ENCODE measurements around the gene ZNF512B.
"Not testable (repeated sequence)": the region's sequence is repeated elsewhere in the genome, so short reads cannot be mapped to it uniquely, and the experiment has no call there.

Gene ZNF512B

DNA sequence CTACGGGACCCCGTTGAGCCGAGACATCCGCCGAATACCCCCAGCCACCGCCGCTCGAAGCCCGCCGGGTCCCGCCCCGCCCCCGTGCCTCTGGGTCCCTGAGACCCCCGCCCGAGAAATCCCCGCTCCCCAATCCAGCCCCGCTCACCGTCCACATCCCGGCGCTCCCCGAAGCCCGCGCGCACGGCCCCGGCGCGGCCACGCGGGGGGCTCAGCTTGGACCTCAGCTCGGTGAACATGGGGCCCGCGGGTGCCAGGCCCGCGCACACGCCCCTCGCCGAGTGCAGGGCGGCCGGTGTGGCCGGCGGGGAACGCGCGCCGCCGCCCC is 9.5 kb upstream of the ZNF512B start:
- Histone ChIP-seq H2AFZ (ENCODE audit: low read depth) (peak overlapping the region; percentile 88), H3K4me2 (peak overlapping the region; percentile 92), H4K20me1 (ENCODE audit: insufficient read depth) (no peaks in the 10 kb centered on the region), H3K36me3 (ENCODE audit: insufficient read depth) (no peaks in the 10 kb centered on the region), H3K4me1 (ENCODE audit: low read depth, poor library complexity, severe bottlenecking) (peaks cover 30% of the 10 kb centered on the region), H3K9ac (peak overlapping the region; percentile 48; the same call in 1 of the 2 replicates), H3K4me3 (IDR thresholded peaks at IDR 0.05; ENCODE audit: insufficient read depth, low read depth, low read length) (no peak overlapping the region), H3K27ac (peak overlapping the region; percentile 20), H3K27me3 (ENCODE audit: insufficient read depth, low read depth) (no peaks in the 10 kb centered on the region), H3K79me2 (ENCODE audit: insufficient read depth, low read depth) (peaks cover 28% of the 10 kb centered on the region)
- TF ChIP-seq, protein P1, sequence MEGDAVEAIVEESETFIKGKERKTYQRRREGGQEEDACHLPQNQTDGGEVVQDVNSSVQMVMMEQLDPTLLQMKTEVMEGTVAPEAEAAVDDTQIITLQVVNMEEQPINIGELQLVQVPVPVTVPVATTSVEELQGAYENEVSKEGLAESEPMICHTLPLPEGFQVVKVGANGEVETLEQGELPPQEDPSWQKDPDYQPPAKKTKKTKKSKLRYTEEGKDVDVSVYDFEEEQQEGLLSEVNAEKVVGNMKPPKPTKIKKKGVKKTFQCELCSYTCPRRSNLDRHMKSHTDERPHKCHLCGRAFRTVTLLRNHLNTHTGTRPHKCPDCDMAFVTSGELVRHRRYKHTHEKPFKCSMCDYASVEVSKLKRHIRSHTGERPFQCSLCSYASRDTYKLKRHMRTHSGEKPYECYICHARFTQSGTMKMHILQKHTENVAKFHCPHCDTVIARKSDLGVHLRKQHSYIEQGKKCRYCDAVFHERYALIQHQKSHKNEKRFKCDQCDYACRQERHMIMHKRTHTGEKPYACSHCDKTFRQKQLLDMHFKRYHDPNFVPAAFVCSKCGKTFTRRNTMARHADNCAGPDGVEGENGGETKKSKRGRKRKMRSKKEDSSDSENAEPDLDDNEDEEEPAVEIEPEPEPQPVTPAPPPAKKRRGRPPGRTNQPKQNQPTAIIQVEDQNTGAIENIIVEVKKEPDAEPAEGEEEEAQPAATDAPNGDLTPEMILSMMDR (conservative IDR thresholded peaks at IDR 0.05; ENCODE audit: low read depth, low read length), result no peak

DNA sequence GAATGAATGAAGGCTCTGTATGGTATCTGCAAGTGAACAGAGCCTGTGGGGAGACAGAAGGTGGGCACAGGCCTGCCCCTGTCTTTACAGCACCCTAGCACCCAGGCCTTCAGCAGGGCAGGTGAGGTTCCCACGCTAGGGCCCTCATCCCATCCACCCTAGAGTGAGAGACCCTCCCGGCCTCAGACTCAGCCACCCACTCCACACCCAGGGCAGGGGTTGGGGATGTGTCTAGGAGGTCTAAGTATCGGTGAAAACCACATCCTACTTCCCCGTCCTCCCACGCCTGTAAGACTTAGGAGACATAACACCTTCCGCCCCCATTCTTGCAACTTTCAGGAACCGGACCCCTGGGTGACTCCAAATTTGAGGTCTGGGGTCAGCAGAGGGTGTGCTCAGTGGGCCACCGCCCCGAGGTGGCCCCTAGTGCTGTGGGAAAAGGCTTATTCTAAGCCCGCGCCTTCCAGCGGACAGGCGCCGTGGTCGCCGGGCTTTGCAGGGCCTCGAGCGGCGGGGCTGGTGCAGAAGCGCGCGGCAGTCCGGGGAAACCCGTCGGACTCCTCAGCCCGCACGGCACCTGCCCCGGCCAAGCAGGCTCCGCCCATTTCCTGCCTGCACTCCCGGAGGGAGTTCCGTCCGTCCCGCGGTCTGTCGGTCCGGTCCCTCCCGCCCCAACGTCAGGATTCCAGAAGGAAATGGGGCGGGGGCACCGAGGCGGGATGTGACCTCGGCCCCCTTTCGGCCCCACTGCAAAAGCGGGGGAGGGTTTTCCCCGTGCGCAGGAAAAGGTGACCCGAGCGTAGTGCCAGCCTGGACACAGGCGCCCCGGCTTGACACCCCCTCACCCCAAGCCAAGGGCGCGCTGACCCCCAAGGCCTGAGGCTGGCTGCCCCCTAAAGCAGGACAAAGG is 8.8 kb upstream of the ZNF512B start:
- TF ChIP-seq, protein P1 (conservative IDR thresholded peaks at IDR 0.05; ENCODE audit: low read depth, low read length), result no peak
- Histone ChIP-seq H3K4me2 (peak overlapping the region; percentile 92), H3K27me3 (ENCODE audit: insufficient read depth, low read depth) (no peaks in the 10 kb centered on the region), H3K27ac (peak overlapping the region; percentile 20), H3K36me3 (ENCODE audit: insufficient read depth) (no peaks in the 10 kb centered on the region), H3K4me3 (IDR thresholded peaks at IDR 0.05; ENCODE audit: insufficient read depth, low read depth, low read length) (no peak overlapping the region), H2AFZ (ENCODE audit: low read depth) (peak overlapping the region; percentile 88), H4K20me1 (ENCODE audit: insufficient read depth) (no peaks in the 10 kb centered on the region), H3K4me1 (ENCODE audit: low read depth, poor library complexity, severe bottlenecking) (peaks cover 35% of the 10 kb centered on the region), H3K79me2 (ENCODE audit: insufficient read depth, low read depth) (peaks cover 25% of the 10 kb centered on the region), H3K9ac (peak overlapping the region; percentile 48; the same call in 1 of the 2 replicates)

DNA sequence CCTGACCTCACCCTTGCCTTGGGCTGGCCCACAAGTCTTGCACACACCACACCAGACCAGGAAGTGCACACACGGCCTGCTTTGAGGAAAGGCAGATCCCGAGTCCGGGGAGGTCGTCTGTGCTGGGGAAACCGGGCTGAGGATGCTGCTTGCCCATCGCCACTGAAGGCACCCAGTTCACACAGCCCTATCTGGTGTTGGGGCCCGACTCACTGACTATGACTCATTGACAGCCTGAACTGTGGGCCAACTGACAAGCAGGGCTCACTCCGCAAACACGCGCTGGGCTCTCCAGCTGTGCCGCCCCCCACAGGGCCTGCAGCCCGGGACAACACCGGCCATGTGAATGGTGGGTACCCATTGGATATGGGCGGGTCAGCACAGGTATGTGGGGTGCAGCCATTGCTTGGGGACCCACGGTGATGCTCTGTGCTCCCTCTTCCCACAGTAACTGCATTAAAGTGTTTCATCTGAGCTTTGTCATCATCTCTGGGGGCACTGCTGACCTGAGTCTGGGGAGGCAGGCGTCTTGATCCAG is 8.1 kb upstream of the ZNF512B start:
- no peaks in the 10 kb centered on the region for H4K20me1 ChIP-seq (ENCODE audit: insufficient read depth)
- H3K4me3 ChIP-seq (IDR thresholded peaks at IDR 0.05; ENCODE audit: insufficient read depth, low read depth, low read length), result no peak overlapping the region
- no peaks in the 10 kb centered on the region for H3K36me3 ChIP-seq (ENCODE audit: insufficient read depth)
- TF ChIP-seq, protein P1 (conservative IDR thresholded peaks at IDR 0.05; ENCODE audit: low read depth, low read length), result no peak
- H2AFZ ChIP-seq (ENCODE audit: low read depth), result no peak overlapping the region
- no peak overlapping the region for H3K27ac ChIP-seq
- peaks cover 38% of the 10 kb centered on the region for H3K4me1 ChIP-seq (ENCODE audit: low read depth, poor library complexity, severe bottlenecking)
- peaks cover 18% of the 10 kb centered on the region for H3K79me2 ChIP-seq (ENCODE audit: insufficient read depth, low read depth)
- H3K27me3 ChIP-seq (ENCODE audit: insufficient read depth, low read depth), result no peaks in the 10 kb centered on the region
- no peak overlapping the region for H3K9ac ChIP-seq
- peak overlapping the region; percentile 92; the same call in 1 of the 2 replicates for H3K4me2 ChIP-seq

DNA sequence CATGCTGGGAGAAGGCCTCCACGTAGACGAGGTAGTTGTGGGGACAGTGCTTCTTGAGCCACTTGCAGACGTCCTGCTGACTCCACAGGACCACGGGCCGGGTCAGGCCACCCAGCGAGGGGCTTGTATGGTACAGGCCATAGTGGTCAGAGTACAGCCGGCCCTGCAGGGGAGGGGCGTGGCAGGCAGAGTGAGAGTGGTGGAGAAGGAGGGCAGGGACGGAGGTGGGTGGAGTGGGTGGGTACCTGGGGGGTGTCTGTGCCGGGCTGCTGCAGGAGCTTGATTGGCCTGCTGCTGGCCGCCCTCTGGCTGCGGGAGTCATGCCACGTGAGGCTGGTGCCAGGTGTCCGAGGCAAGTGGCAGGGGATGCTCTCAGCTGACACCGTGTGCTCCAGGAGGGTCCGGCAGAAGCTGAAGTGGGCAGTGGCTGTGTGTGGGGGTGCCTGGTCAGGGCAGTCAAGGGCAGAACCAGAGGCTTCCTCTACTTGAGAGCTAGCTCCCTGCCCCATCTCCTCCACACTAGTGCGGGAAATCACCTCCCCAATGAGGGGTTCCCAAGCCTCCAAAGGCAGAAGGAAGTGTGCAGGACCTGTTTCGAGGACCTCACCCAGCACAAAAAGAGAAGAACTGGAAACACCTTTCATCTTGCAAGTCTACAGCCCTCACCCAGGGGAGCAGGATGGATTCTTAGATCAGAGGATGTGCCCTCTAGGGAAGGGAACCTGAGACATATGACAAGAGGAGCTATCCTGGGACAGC is 7.4 kb upstream of the ZNF512B start:
- Histone ChIP-seq H2AFZ (ENCODE audit: low read depth) (no peak overlapping the region), H3K27me3 (ENCODE audit: insufficient read depth, low read depth) (no peaks in the 10 kb centered on the region), H3K4me1 (ENCODE audit: low read depth, poor library complexity, severe bottlenecking) (peaks cover 33% of the 10 kb centered on the region), H3K27ac (no peak overlapping the region), H3K36me3 (ENCODE audit: insufficient read depth) (no peaks in the 10 kb centered on the region), H3K79me2 (ENCODE audit: insufficient read depth, low read depth) (peaks cover 11% of the 10 kb centered on the region), H3K4me3 (IDR thresholded peaks at IDR 0.05; ENCODE audit: insufficient read depth, low read depth, low read length) (no peak overlapping the region), H3K9ac (no peak overlapping the region), H4K20me1 (ENCODE audit: insufficient read depth) (no peaks in the 10 kb centered on the region), H3K4me2 (no peak overlapping the region)
- TF ChIP-seq, protein P1 (conservative IDR thresholded peaks at IDR 0.05; ENCODE audit: low read depth, low read length), result no peak

DNA sequence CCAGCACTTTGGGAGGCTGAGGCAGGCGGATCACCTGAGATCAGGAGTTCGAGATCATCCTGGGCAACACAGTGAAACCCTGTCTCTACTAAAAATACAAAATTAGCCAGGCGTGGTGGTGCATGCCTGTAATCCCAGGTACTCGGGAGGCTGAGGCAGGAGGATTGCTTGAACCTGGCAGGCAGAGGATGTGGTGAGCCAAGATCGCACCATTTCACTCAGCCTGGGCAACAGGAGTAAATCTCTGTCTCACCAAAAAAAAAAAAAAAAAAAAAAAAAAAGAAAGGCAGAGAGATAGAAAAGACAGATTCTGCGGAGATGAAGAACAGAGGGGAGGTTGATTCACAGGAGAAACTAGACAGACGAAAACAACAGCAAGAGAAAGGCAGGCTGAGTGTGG is 6.8 kb upstream of the ZNF512B start:
- H4K20me1 ChIP-seq (ENCODE audit: insufficient read depth); H3K79me2 ChIP-seq (ENCODE audit: insufficient read depth, low read depth); H3K4me2 ChIP-seq; H3K36me3 ChIP-seq (ENCODE audit: insufficient read depth); H3K4me3 ChIP-seq (IDR thresholded peaks at IDR 0.05; ENCODE audit: insufficient read depth, low read depth, low read length); H2AFZ ChIP-seq (ENCODE audit: low read depth); H3K27ac ChIP-seq; H3K9ac ChIP-seq; H3K27me3 ChIP-seq (ENCODE audit: insufficient read depth, low read depth): not testable (repeated sequence)
- peaks cover 28% of the 10 kb centered on the region for H3K4me1 ChIP-seq (ENCODE audit: low read depth, poor library complexity, severe bottlenecking)
